Trophoblast cell (in vitro differentiated cells and primary cell): Measurements from ENCODE around the gene ATP2B3.

ENCODE experiments used
- DNase-seq, 2 donors: peaks; one replicate each; pipeline ENCODE4 v3.0.0-alpha.2; 2016
- H2AFZ ChIP-seq: 2 replicates; pipeline ENCODE4 v1.6.1; 2013; ENCODE audit warnings: low read length, moderate library complexity, mild to moderate bottlenecking; ENCODE audit not compliant: insufficient read depth, poor library complexity
- H2AK5ac ChIP-seq: 2 replicates; pipeline ENCODE4 v1.6.1; 2013; ENCODE audit warnings: mild to moderate bottlenecking, low read length
- H2BK120ac ChIP-seq: 2 replicates; pipeline ENCODE4 v1.6.1; 2013; ENCODE audit warnings: low read length, mild to moderate bottlenecking, moderate library complexity; ENCODE audit not compliant: insufficient read depth, poor library complexity
- H2BK12ac ChIP-seq: 2 replicates; pipeline ENCODE4 v1.6.1; 2013; ENCODE audit warnings: mild to moderate bottlenecking, low read length, moderate library complexity
- H2BK5ac ChIP-seq: 2 replicates; pipeline ENCODE4 v1.6.1; 2013; ENCODE audit warnings: low read length, low read depth, moderate library complexity, mild to moderate bottlenecking; ENCODE audit not compliant: poor library complexity
- H3K14ac ChIP-seq: 2 replicates; pipeline ENCODE4 v1.6.1; 2013; ENCODE audit warnings: mild to moderate bottlenecking, low read length
- H3K18ac ChIP-seq: 2 replicates; pipeline ENCODE4 v1.6.1; 2013; ENCODE audit warnings: mild to moderate bottlenecking, low read length
- H3K23ac ChIP-seq: 2 replicates; pipeline ENCODE4 v1.6.1; 2013; ENCODE audit warnings: low read length
- H3K27ac ChIP-seq: 2 replicates; pipeline ENCODE4 v1.5.1; 2013; ENCODE audit warnings: low read depth, mild to moderate bottlenecking, inconsistent platforms, low read length, moderate library complexity
- H3K27me3 ChIP-seq: 2 replicates; pipeline ENCODE4 v1.6.1; 2013; ENCODE audit warnings: inconsistent platforms, mild to moderate bottlenecking, low read length, moderate library complexity; ENCODE audit not compliant: insufficient read depth
- H3K36me3 ChIP-seq, 2 experiments: 1 replicate in 1 of 2; 2 replicates in 1 of 2; pipeline ENCODE4 v1.6.1; 2013; ENCODE audit warnings: low read length in 2 of 2, mild to moderate bottlenecking in 2 of 2, moderate library complexity in 1 of 2; ENCODE audit not compliant: insufficient read depth in 2 of 2, control insufficient read depth in 1 of 2
- H3K4ac ChIP-seq: 2 replicates; pipeline ENCODE4 v1.6.1; 2013; ENCODE audit warnings: low read depth, mild to moderate bottlenecking, low read length, moderate library complexity
- H3K4me1 ChIP-seq, 2 experiments: 1 replicate in 1 of 2; 2 replicates in 1 of 2; pipeline ENCODE4 v1.6.1; 2013; ENCODE audit warnings: low read length in 2 of 2, mild to moderate bottlenecking in 2 of 2, moderate library complexity in 1 of 2; ENCODE audit not compliant: insufficient read depth in 2 of 2, control insufficient read depth in 1 of 2
- H3K4me2 ChIP-seq: 2 replicates; pipeline ENCODE4 v1.6.1; 2013; ENCODE audit warnings: inconsistent platforms, mild to moderate bottlenecking, low read length, moderate library complexity
- H3K4me3 ChIP-seq: 2 replicates; pipeline ENCODE4 v1.5.1; 2013; ENCODE audit warnings: mild to moderate bottlenecking, low read depth, low read length, inconsistent platforms
- H3K79me1 ChIP-seq: one replicate; pipeline ENCODE4 v1.6.1; 2013; ENCODE audit warnings: low read length
- H3K79me2 ChIP-seq: 2 replicates; pipeline ENCODE4 v1.6.1; 2013; ENCODE audit warnings: low read length, mild to moderate bottlenecking; ENCODE audit not compliant: control insufficient read depth, insufficient read depth, poor library complexity
- H3K9ac ChIP-seq: 2 replicates; pipeline ENCODE4 v1.6.1; 2013; ENCODE audit warnings: mild to moderate bottlenecking, low read length
- H3K9me3 ChIP-seq: 2 replicates; pipeline ENCODE4 v1.6.1; 2013; ENCODE audit warnings: low read depth, mild to moderate bottlenecking, control low read depth, inconsistent platforms, low read length; ENCODE audit not compliant: insufficient read depth
- H4K12ac ChIP-seq: 2 replicates; pipeline ENCODE4 v1.6.1; 2013; ENCODE audit warnings: low read depth, mild to moderate bottlenecking, low read length, moderate library complexity
- H4K8ac ChIP-seq: 2 replicates; pipeline ENCODE4 v1.6.1; 2013; ENCODE audit warnings: low read depth, mild to moderate bottlenecking, low read length, moderate library complexity
- H4K91ac ChIP-seq: one replicate; pipeline ENCODE4 v1.6.1; 2013; ENCODE audit warnings: low read depth, mild to moderate bottlenecking, low read length, moderate library complexity
- WGBS: extraction: QIAGEN DNeasy Blood & Tissue Kit; methylation state at CpG from one replicate; pipeline ENCODE4 v1.1.7; 2013; ENCODE audit warnings: missing lambda C conversion rate; ENCODE audit not compliant: insufficient read length, insufficient coverage; ENCODE audit errors: extremely low coverage; 5-methylcytosine and 5-hydroxymethylcytosine counted together

The ATP2B3 gene

GRCh38 chrX:153565996-153566580 lies 48.6 kb downstream of the ATP2B3 start:
- no peaks in the 10 kb centered on the region for H3K27me3 ChIP-seq
- WGBS, result no CpG with 5 or more reads among the region's 9 CpGs

GRCh38 chrX:153568451-153569011 lies 51.1 kb downstream of the ATP2B3 start:
- Histone ChIP-seq H3K18ac (no peak overlapping the region), H3K4me3 (no peak overlapping the region), H2BK5ac (no peak overlapping the region), H2BK120ac (no peak overlapping the region), H3K27me3 (no peaks in the 10 kb centered on the region), H3K36me3 (no peaks in the 10 kb centered on the region), H2BK12ac (no peak overlapping the region), H4K12ac (peak overlapping the region; percentile 28), H3K9me3 (no peaks in the 10 kb centered on the region), H4K91ac (no peak overlapping the region), H3K4me1 (peaks cover 0 to 2% of the 10 kb centered on the region in 2 experiments), H3K4ac (no peak overlapping the region), H3K14ac (no peak overlapping the region), H3K27ac (no peak overlapping the region), H3K4me2 (no peak overlapping the region), H3K79me2 (no peaks in the 10 kb centered on the region), H3K23ac (no peak overlapping the region), H2AK5ac (no peak overlapping the region), H4K8ac (no peak overlapping the region), H3K9ac (no peak overlapping the region), H3K79me1 (no peaks in the 10 kb centered on the region), H2AFZ (no peak overlapping the region)
- no CpG with 5 or more reads among the region's 21 CpGs for WGBS
- DNase-seq, result no peak

More at GRCh38 chrX:153565996-153566580, 48.6 kb downstream of the ATP2B3 start:
- Histone ChIP-seq H3K9ac (no peak overlapping the region), H2BK5ac (no peak overlapping the region), H4K12ac (no peak overlapping the region), H3K27ac (no peak overlapping the region), H4K8ac (no peak overlapping the region), H2BK120ac (no peak overlapping the region), H3K36me3 (no peaks in the 10 kb centered on the region), H2BK12ac (no peak overlapping the region), H3K18ac (no peak overlapping the region), H4K91ac (no peak overlapping the region), H2AFZ (no peak overlapping the region), H3K4ac (no peak overlapping the region), H3K14ac (no peak overlapping the region), H3K79me2 (no peaks in the 10 kb centered on the region), H3K4me3 (no peak overlapping the region), H2AK5ac (no peak overlapping the region), H3K4me1 (peaks cover 0 to 2% of the 10 kb centered on the region in 2 experiments), H3K23ac (no peak overlapping the region), H3K79me1 (no peaks in the 10 kb centered on the region), H3K4me2 (no peak overlapping the region), H3K9me3 (peaks cover 5% of the 10 kb centered on the region)
- no peak for DNase-seq

GRCh38 chrX:153569475-153569874 lies 52.0 kb downstream of the ATP2B3 start:
- Histone ChIP-seq H4K8ac (no peak overlapping the region), H3K79me2 (no peaks in the 10 kb centered on the region), H3K4me2 (no peak overlapping the region), H3K23ac (no peak overlapping the region), H4K12ac (no peak overlapping the region), H3K9me3 (no peaks in the 10 kb centered on the region), H2AK5ac (no peak overlapping the region), H3K36me3 (no peaks in the 10 kb centered on the region), H3K4ac (no peak overlapping the region), H2BK120ac (no peak overlapping the region), H3K14ac (no peak overlapping the region), H3K27ac (no peak overlapping the region), H3K79me1 (no peaks in the 10 kb centered on the region), H3K18ac (no peak overlapping the region), H3K27me3 (no peaks in the 10 kb centered on the region), H2BK12ac (no peak overlapping the region), H4K91ac (no peak overlapping the region), H2AFZ (no peak overlapping the region), H3K9ac (no peak overlapping the region), H3K4me1 (no peaks in the 10 kb centered on the region), H2BK5ac (no peak overlapping the region), H3K4me3 (no peak overlapping the region)
- DNase-seq, result no peak
- WGBS, result no CpG with 5 or more reads among the region's 13 CpGs

DNA sequence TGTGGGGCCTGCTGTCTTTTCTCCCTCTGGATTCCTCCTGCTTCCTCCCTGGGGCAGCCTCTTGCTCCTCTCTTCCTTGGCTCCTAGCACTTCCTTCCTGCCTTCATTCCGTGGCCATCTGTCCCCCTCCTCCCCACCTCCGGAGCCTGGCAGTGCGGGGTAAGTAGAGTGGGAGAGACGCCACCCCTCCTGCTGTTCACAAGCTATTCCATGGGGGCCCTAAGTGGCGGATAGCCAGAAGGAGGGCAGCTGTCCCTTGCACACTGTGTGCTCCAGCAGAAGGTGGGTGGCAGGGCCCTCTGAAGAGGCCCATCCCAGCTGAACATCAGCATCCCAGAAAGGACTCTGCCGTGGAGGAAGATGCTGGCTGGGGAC lies 54.1 kb downstream of the ATP2B3 start:
- WGBS, result no CpG with 5 or more reads among the region's 6 CpGs

More for the DNA sequence above, 54.1 kb downstream of the ATP2B3 start:
- Histone ChIP-seq H3K9ac (no peak overlapping the region), H3K79me2 (no peaks in the 10 kb centered on the region), H3K23ac (no peak overlapping the region), H2AFZ (no peak overlapping the region), H3K4me2 (no peak overlapping the region), H3K4me3 (no peak overlapping the region), H3K4ac (no peak overlapping the region), H4K91ac (no peak overlapping the region), H3K79me1 (no peaks in the 10 kb centered on the region), H2AK5ac (no peak overlapping the region), H3K36me3 (no peaks in the 10 kb centered on the region), H4K12ac (no peak overlapping the region), H2BK120ac (no peak overlapping the region), H4K8ac (no peak overlapping the region), H3K27ac (no peak overlapping the region), H3K18ac (no peak overlapping the region), H2BK5ac (no peak overlapping the region), H3K27me3 (no peaks in the 10 kb centered on the region), H3K14ac (no peak overlapping the region), H3K9me3 (no peaks in the 10 kb centered on the region), H3K4me1 (no peaks in the 10 kb centered on the region), H2BK12ac (no peak overlapping the region)
- no peak for DNase-seq
